GM18511 (cell line): Measurements from ENCODE around the gene HMCN1.

ENCODE experiments used
- ATAC-seq: cut with Tn5 transposase; IDR thresholded peaks from one replicate; pipeline ENCODE4 v1.9.1; 2021; ENCODE audit warnings: mild to moderate bottlenecking, moderate library complexity; ENCODE audit not compliant: unreplicated experiment

The HMCN1 gene

GRCh38 chr1:185733818-185734735, at the start of gene HMCN1:
Gene HMCN1, plus strand, starts transcription at chr1:185734391. Its CDS starts 389 bp downstream, at chr1:185734780.
- ATAC-seq = no peak

GRCh38 chr1:185686821-185687778, 47.1 kb upstream of the HMCN1 start:
- ATAC-seq = no peak

- ATAC-seq = no peak
Measured at GRCh38 chr1:185690527-185690926, 43.7 kb upstream of the HMCN1 start.

GRCh38 chr1:185693654-185694053, 40.5 kb upstream of the HMCN1 start:
- ATAC-seq = peak; percentile 28

- peak; percentile 95 for ATAC-seq
Measured at GRCh38 chr1:185694081-185694480, 40.1 kb upstream of the HMCN1 start.

- no peak for ATAC-seq
Measured at GRCh38 chr1:185695299-185695698, 38.9 kb upstream of the HMCN1 start.

- ATAC-seq = no peak
Measured at GRCh38 chr1:185696422-185697150, 37.6 kb upstream of the HMCN1 start.

GRCh38 chr1:185699874-185700273, 34.3 kb upstream of the HMCN1 start:
- no peak for ATAC-seq

GRCh38 chr1:185701650-185702049, 32.5 kb upstream of the HMCN1 start:
- ATAC-seq = no peak

GRCh38 chr1:185704181-185704580, 30.0 kb upstream of the HMCN1 start:
- no peak for ATAC-seq

GRCh38 chr1:185716095-185716494, 18.1 kb upstream of the HMCN1 start:
- ATAC-seq = no peak

GRCh38 chr1:185719021-185719420, 15.2 kb upstream of the HMCN1 start:
- no peak for ATAC-seq

GRCh38 chr1:185720633-185721272, 13.4 kb upstream of the HMCN1 start:
- ATAC-seq = no peak

GRCh38 chr1:185721553-185721952, 12.6 kb upstream of the HMCN1 start:
- ATAC-seq = no peak

GRCh38 chr1:185722098-185722497, 12.1 kb upstream of the HMCN1 start:
- no peak for ATAC-seq

- ATAC-seq = no peak
Measured at GRCh38 chr1:185727726-185728125, 6.5 kb upstream of the HMCN1 start.

- ATAC-seq = no peak
Measured at GRCh38 chr1:185731446-185731845, 2.7 kb upstream of the HMCN1 start.

GRCh38 chr1:185732951-185733350, 1.2 kb upstream of the HMCN1 start:
- ATAC-seq = no peak

GRCh38 chr1:185734929-185735700, 924 bp downstream of the HMCN1 start:
- ATAC-seq = no peak

- no peak for ATAC-seq
Measured at GRCh38 chr1:185735701-185736064, 1.5 kb downstream of the HMCN1 start.
